Measurements from ENCODE around the gene P3H2. TPM values are rescaled to one million over a fixed set of nuclear protein-coding genes. Genes with fewer than 3 reads are reported as not detected.

The P3H2 gene
- total RNA-seq, 1 donor from 2014 or later = 143 TPM

DNA sequence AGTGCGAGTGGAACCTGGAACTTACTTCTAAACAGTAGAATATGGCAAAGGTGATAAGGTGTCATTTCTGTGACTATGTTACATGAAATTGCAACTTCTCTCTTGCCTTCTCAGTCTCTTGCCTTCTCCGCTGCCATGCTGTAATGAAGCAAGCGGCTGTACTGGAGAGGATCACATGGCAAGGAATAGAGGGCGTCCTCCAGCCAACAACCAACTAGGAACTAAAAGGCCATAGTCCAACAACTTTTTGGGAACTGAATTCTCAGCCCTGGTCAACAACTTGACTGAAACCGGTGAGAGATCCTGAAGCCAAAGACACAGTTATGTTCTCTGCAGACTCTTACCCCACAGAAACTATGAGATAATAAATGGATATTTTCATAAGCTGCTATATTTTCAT is 143.5 kb downstream of the P3H2 start:
- Mint-ChIP-seq H3K27ac (ENCODE audit: unreplicated experiment) (no peak overlapping the region), H3K4me3 (ENCODE audit: unreplicated experiment) (no peak overlapping the region), H3K4me1 (ENCODE audit: unreplicated experiment) (peaks cover 17% of the 10 kb centered on the region), H3K27me3 (ENCODE audit: unreplicated experiment) (no peaks in the 10 kb centered on the region), H3K9me3 (ENCODE audit: unreplicated experiment) (no peaks in the 10 kb centered on the region), H3K36me3 (ENCODE audit: unreplicated experiment) (peaks cover 53% of the 10 kb centered on the region)
- TF ChIP-seq, protein P1, sequence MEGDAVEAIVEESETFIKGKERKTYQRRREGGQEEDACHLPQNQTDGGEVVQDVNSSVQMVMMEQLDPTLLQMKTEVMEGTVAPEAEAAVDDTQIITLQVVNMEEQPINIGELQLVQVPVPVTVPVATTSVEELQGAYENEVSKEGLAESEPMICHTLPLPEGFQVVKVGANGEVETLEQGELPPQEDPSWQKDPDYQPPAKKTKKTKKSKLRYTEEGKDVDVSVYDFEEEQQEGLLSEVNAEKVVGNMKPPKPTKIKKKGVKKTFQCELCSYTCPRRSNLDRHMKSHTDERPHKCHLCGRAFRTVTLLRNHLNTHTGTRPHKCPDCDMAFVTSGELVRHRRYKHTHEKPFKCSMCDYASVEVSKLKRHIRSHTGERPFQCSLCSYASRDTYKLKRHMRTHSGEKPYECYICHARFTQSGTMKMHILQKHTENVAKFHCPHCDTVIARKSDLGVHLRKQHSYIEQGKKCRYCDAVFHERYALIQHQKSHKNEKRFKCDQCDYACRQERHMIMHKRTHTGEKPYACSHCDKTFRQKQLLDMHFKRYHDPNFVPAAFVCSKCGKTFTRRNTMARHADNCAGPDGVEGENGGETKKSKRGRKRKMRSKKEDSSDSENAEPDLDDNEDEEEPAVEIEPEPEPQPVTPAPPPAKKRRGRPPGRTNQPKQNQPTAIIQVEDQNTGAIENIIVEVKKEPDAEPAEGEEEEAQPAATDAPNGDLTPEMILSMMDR (IDR thresholded peaks at IDR 0.05) = no peak
- DNase-seq (ENCODE audit: extremely low spot score, unreplicated experiment) = no peak

DNA sequence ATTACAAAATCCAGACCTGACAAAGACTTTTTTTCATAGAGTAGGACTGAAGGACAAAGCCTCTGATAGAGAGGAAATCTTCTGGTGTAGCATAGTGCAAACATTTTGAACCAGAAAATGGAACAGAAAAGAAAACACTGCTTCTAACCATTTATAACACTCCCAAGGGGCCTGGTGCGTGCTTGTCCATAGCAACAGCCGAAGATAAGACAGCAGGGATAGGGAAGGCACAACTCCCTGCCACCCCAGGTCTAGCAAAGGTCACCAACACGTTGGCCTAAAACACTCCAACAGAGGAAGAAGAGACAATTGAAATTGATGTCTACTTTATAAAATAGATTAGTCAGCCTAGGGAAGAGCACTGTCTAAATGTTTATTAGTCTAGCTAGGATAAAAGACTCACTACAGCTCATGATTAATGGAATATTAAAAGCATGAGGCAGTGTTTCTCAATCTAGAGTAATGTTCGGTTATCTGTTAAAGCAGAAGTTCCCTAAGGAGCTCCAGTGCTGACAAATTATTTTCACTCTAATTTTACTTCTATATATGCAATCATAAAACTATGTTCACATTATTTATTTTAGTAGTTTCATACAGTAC is 145.2 kb downstream of the P3H2 start:
- H3K36me3 Mint-ChIP-seq (ENCODE audit: unreplicated experiment) = peaks cover 70% of the 10 kb centered on the region
- no peaks in the 10 kb centered on the region for H3K9me3 Mint-ChIP-seq (ENCODE audit: unreplicated experiment)
- no peak for DNase-seq (ENCODE audit: extremely low spot score, unreplicated experiment)
- no peak overlapping the region for H3K4me3 Mint-ChIP-seq (ENCODE audit: unreplicated experiment)
- no peaks in the 10 kb centered on the region for H3K27me3 Mint-ChIP-seq (ENCODE audit: unreplicated experiment)
- peak overlapping the region; percentile 81 for H3K27ac Mint-ChIP-seq (ENCODE audit: unreplicated experiment)
- TF ChIP-seq, protein P1 (IDR thresholded peaks at IDR 0.05) = no peak
- peaks cover 6% of the 10 kb centered on the region for H3K4me1 Mint-ChIP-seq (ENCODE audit: unreplicated experiment)

DNA sequence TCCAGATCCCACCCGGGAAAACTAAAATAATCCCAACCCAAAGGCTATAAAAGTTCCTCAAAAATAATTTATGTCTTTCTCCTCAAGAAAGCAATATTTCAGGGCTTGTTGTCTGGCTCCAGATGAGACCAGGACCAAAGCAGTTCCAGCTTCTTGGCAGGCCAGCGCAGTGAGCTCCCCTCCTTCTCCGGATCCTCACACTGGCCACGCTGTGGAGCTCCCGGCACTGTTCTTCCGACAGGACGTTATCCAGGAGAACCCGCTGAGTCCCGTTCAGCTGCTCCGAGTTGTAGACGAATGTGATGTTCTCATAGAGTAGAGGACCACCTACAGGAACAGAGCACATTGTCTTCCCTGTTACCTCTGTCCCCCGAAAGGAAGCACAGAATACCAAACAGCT is 146.3 kb downstream of the P3H2 start:
- H3K27me3 Mint-ChIP-seq (ENCODE audit: unreplicated experiment) = no peaks in the 10 kb centered on the region
- no peak for DNase-seq (ENCODE audit: extremely low spot score, unreplicated experiment)
- TF ChIP-seq, protein P1 (IDR thresholded peaks at IDR 0.05) = no peak
- H3K27ac Mint-ChIP-seq (ENCODE audit: unreplicated experiment) = no peak overlapping the region
- peaks cover 69% of the 10 kb centered on the region for H3K36me3 Mint-ChIP-seq (ENCODE audit: unreplicated experiment)
- no peak overlapping the region for H3K4me3 Mint-ChIP-seq (ENCODE audit: unreplicated experiment)
- no peaks in the 10 kb centered on the region for H3K9me3 Mint-ChIP-seq (ENCODE audit: unreplicated experiment)
- peaks cover 6% of the 10 kb centered on the region for H3K4me1 Mint-ChIP-seq (ENCODE audit: unreplicated experiment)

DNA sequence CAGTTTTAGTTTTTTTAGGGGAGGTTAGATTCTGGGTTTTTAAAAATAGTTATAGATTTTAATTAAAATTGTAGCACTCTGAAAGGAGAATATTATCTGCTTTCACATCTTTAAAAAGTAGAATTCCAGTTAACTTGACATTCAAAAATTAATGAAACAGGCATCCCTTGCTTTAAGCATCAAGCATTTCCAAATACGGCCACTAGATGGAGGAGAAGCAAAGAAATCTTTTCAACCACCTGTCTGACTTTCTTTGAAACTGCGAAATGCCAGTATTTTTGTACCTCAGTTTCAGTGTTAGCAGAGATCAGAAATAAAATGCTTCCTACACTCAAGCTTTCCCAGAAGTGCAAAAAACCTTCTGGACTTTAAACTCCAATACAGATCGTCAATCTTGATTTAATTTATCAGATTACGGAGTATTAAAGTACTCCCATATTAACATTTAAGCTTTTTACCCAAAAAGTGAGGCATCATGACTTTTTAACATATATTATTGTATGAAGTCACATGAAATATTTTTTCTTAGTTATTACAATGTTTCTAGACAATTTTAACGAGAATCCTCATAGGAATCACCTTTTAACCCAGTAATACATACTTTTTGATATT is 153.3 kb downstream of the P3H2 start:
- TF ChIP-seq, protein P1 (IDR thresholded peaks at IDR 0.05) = peak; percentile 82
- H3K36me3 Mint-ChIP-seq (ENCODE audit: unreplicated experiment) = peaks cover 70% of the 10 kb centered on the region
- no peaks in the 10 kb centered on the region for H3K9me3 Mint-ChIP-seq (ENCODE audit: unreplicated experiment)
- no peaks in the 10 kb centered on the region for H3K27me3 Mint-ChIP-seq (ENCODE audit: unreplicated experiment)
- peak overlapping the region; percentile 47 for H3K27ac Mint-ChIP-seq (ENCODE audit: unreplicated experiment)
- H3K4me1 Mint-ChIP-seq (ENCODE audit: unreplicated experiment) = peaks cover 3% of the 10 kb centered on the region
- no peak for DNase-seq (ENCODE audit: extremely low spot score, unreplicated experiment)
- no peak overlapping the region for H3K4me3 Mint-ChIP-seq (ENCODE audit: unreplicated experiment)

DNA sequence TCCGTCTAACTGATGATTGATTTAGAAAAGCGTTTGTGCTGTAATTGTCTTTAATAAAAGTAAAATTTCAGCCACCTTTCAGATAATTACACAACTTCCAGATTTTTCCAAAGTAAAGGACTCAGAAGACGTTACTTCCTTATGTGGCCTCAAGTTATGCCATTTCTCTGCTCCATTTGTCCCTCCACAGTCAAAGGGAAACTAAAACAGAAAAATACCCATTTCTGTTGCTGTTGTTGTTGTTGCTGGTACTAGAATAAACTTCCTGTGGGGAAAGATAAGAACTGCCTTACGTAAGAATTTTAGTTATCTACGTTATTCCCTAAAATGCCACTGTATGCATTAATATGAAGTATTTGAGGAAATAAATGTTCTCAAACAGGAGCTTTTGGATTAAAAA is 153.9 kb downstream of the P3H2 start:
- Mint-ChIP-seq H3K36me3 (ENCODE audit: unreplicated experiment) (peaks cover 65% of the 10 kb centered on the region), H3K4me1 (ENCODE audit: unreplicated experiment) (peaks cover 7% of the 10 kb centered on the region), H3K27me3 (ENCODE audit: unreplicated experiment) (no peaks in the 10 kb centered on the region), H3K27ac (ENCODE audit: unreplicated experiment) (peak overlapping the region; percentile 47), H3K4me3 (ENCODE audit: unreplicated experiment) (no peak overlapping the region), H3K9me3 (ENCODE audit: unreplicated experiment) (no peaks in the 10 kb centered on the region)
- TF ChIP-seq, protein P1 (IDR thresholded peaks at IDR 0.05) = no peak
- DNase-seq (ENCODE audit: extremely low spot score, unreplicated experiment) = no peak
